ENCODE data around the gene IZUMO4. TPM values are rescaled to one million over a fixed set of nuclear protein-coding genes. Genes with fewer than 3 reads are reported as not detected.

Gene IZUMO4
- total RNA-seq, 1 experiment from 2014 or later, result 1.4 TPM

DNA sequence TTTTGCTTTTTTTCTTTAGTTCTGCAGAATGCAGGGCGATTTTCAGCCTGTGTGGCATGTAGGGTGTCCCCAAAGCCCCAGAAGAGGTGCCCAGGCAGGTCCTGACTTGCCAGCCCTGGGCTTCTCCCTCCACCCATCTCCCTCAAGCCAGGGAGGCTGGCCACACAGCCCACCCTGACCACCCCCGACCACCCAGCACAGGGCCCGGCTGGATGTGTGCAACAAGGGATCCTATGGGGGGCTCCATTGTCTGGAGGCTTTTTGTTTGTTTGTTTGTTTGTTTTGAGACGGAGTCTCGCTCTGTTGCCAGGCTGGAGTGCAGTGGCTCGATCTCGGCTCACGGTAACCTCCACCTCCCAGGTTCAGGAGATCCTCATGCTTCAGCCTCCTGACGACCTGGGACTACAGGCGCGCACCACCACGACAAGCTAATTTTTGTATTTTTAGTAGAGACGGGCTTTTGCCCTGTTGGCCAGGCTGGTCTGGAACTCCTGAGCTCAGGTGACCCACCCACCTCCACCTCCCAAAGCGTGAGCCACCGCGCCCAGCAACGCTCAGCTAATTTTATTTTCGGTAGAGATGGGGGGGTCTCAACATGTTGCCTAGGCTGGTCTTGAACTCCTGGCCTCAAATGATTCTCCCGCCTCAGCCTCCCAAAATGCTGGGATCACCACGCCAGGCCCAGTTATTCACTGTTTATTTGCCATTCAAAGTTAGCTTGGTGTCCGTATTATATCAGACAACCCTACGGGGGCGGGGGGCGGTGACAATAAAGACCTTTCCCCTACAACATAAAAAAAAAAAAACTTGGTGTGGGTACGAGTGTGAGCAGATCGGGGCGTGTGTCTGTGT is 37.9 kb upstream of the IZUMO4 start:
- no peak for DNase-seq (ENCODE audit: low read depth)

DNA sequence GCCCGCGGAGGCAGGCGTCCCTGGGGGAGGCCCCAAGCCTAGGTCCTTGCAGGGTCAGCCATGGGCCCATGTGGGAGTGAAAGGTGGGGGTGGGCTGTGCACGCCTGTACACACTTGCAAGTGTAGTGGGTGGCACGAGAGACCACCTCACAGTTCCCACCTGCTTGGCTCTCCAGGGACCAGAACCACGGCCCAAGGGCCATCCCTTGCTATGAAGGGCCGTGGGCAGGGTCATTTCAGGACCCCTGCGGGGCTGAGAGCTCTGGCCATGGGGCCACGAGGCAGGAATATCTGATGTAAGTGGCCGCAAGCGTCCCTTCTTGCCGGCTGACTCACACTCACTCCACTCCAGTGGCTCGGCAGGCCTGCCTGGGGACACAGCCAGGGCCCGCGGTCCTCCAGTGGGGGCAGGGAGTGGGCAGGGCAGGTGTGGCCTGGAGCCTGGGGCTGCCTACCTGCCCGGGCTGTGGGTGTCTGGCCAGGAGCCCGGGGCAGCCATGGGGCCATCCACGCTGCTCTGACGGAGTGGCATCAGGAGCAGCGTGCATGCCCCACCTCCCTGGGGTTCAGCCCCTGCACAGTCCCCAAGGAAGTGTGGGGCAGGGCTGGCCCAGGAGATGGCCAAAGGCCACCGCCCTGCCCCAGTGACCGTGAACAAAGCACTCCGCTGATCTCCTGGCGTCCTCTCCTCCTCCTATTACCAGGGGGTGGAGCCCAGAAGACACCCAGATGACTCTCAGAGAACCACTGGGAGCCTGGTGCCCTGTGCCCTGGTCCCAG is 37.1 kb upstream of the IZUMO4 start:
- DNase-seq (ENCODE audit: low read depth), result peak; percentile 88

- DNase-seq (ENCODE audit: low read depth), result peak; percentile 79
Measured at GRCh38 chr19:2060884-2061494, 35.7 kb upstream of the IZUMO4 start.

DNA sequence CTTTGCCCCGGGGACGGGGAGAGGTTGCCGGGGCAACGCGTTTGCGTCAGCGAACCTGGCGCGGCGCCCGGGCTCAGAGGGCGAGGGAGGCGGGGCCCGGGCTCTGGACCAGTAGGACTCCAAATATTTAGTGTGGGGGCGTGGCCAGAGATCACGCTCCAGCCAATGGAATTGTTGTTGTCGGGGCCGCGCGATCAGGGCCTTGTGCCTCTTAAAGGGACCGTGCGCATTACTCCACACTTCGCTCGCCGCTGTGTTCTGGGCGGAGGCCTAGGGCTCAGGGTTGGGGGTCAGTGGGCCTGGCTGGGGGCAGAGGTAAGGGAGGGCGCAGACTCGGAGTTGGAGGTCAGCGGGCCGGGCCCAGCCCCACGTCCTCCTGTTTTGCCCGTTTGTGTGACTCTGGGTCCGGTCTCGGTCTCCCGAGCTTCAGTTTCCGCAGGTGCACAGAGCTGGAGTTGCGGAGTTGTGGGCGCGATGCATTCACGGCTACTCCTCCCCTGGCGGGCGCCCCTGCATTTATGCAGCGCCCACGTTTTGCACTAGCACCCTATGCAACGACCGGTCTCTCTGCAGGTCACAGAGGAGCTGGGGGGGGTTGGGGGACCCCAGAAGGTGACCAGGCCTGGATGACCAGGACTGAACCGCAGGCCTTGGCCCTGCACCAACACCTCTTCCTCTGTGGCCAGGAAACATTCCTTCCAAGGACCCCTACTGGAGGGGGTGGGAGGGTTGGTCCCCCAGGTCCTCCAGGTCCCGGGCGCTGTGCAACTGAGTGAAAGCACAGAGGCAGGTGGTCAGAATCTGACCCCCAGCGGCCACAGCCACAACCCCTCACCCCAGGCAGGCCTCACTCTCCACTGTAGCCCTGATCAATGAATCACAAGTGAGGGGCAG is 35.0 kb upstream of the IZUMO4 start:
- peak; percentile 97 for DNase-seq (ENCODE audit: low read depth)

- no peak for DNase-seq (ENCODE audit: low read depth)
Measured at GRCh38 chr19:2062389-2062729, 34.4 kb upstream of the IZUMO4 start.

- DNase-seq (ENCODE audit: low read depth), result no peak
Measured at GRCh38 chr19:2062770-2063169, 33.9 kb upstream of the IZUMO4 start.

GRCh38 chr19:2063824-2064223 is 32.9 kb upstream of the IZUMO4 start:
- no peak for DNase-seq (ENCODE audit: low read depth)

DNA sequence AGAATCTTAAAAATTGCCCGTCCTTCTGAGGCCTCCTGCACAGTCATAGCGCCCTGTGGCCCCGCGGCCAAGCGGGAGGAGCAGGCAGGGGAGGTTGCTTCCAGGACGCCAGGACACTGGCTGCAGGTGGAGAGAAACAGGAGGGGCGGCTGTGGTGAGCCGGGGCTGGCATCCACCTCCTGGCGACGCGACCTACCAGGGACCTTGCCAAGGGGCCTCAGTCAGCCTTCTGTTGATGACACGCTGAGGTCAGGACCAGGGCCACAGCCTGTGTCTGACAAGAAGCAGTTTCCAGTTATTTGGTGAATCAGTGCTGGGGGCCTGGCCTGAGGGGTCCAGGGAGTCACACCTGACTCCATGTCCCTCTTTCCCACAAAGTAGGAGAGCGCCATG is 32.3 kb upstream of the IZUMO4 start:
- DNase-seq (ENCODE audit: low read depth), result no peak

GRCh38 chr19:2064788-2065524 is 31.8 kb upstream of the IZUMO4 start:
- DNase-seq (ENCODE audit: low read depth), result no peak

DNA sequence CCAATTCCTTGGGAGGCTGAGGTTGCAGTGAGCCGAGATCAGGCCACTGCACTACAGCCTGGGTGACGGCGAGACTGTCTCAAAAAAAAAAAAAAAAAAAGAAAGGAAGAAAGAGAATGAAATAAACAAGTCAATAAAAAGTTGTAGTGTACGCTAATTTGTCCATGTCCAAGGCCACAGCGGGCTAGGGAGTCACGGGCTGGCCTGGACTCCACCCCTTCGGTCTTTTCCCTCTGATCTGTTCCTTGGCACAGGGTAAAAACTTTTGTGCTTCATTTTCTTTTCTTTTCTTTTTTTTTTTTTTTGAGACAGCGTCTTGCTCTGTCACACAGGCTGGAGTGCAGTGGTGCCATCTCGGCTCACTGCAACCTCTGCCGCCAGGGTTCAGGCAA is 26.3 kb upstream of the IZUMO4 start:
- DNase-seq (ENCODE audit: low read depth), result no peak

DNA sequence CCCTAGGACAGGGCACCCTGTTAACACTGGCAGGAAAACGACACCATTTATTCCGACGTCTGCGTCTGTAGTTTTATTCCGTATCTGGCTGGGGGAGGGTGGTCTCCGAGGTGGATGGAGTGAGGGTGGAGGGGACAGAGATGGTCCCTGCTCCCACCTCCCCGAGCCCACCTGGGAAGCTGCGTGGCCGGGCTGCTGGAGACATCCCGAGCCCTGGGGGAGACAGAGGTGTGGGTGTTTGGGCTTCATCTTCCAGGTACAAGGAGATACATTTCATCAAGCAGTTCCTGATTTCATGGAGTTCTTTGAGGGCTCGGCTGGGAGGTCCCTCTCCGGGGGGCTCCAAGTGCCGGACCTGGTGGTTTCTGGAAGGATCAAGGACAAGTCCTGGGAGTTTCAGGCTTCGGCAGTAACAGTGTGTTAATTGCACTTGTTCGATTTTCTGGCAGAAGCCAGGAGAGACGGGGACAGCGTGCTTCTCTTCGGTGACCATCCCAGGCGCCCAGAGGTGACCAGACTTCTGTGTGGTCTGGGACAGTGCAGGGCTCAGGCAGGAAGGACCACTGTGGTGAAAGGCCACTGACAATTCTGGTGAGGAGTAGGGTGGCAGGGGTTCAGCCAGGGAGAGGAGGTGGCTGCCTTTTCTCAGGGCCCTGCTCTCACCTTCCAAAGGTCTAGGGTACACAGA is 25.6 kb upstream of the IZUMO4 start:
- DNase-seq (ENCODE audit: low read depth), result no peak

- DNase-seq (ENCODE audit: low read depth), result no peak
Measured at GRCh38 chr19:2072757-2073551, 23.8 kb upstream of the IZUMO4 start.

DNA sequence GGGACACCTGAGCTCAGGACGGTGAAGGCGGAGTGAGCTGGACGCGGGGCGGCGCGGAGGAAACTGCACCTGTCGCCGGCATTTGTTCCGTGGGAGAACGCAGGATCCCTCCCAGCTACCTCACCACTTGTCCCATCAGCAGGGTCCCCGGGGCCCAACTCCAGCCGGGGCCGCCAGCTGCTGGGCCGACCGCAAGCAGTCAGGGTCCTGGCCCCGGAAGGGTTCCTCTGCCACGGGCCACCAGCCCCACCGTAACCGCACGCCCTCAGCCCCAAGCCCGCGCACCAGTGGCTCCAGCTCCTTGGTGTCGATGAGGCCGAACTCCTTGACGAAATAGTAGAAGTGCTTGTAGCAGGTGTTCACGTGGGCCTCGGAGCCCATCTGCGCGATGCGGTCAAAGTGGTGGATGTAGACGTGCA is 20.2 kb upstream of the IZUMO4 start:
- no peak for DNase-seq (ENCODE audit: low read depth)

- no peak for DNase-seq (ENCODE audit: low read depth)
Measured at GRCh38 chr19:2077398-2077797, 19.3 kb upstream of the IZUMO4 start.

GRCh38 chr19:2077833-2078619 is 18.7 kb upstream of the IZUMO4 start:
- no peak for DNase-seq (ENCODE audit: low read depth)

GRCh38 chr19:2079076-2079864 is 17.4 kb upstream of the IZUMO4 start:
- no peak for DNase-seq (ENCODE audit: low read depth)

- DNase-seq (ENCODE audit: low read depth), result no peak
Measured at GRCh38 chr19:2079865-2080301, 16.8 kb upstream of the IZUMO4 start.
